Measurements from ENCODE around the gene FNDC1. TPM values are rescaled to one million over a fixed set of nuclear protein-coding genes. Genes with fewer than 3 reads are reported as not detected.

FNDC1 gene
- total and polyA plus RNA-seq, 4 donors = 0.06 to 8.6 (median 0.31) TPM

DNA sequence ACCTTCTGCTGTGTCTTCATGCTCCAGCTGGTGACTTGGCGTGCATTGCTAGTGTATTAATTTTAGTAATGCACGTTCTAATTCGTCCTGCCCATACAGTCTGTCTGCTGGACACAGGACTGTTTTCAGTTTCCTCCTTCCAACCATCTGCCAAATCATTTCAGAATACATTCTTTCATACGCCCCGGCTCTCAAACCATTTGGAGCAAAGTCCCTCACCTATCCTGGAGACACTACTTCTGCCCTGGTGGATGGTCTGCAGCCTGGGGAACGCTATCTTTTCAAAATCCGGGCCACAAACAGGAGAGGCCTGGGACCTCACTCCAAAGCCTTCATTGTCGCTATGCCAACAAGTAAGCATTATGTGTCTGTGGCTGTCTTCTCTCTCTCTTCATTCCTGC lies 60.5 kb downstream of the FNDC1 start:
- Histone ChIP-seq H3K9ac (ENCODE audit: insufficient read depth in 1 of 2, low read length in 2 of 2) (no peak overlapping the region), H3K27me3 (ENCODE audit: control insufficient read depth in 3 of 3, insufficient read depth in 3 of 3, low read length in 2 of 3) (peaks cover 8 to 35% (median 14%) of the 10 kb centered on the region in 3 donors), H3K9me3 (ENCODE audit: control insufficient read depth in 4 of 4, insufficient read depth in 3 of 4, low read length in 3 of 4) (no peaks in the 10 kb centered on the region), H3K36me3 (ENCODE audit: control insufficient read depth in 4 of 4, insufficient read depth in 4 of 4, low read length in 4 of 4) (no peaks in the 10 kb centered on the region), H3K4me1 (ENCODE audit: control insufficient read depth in 5 of 5, insufficient read depth in 5 of 5, low read length in 5 of 5) (peaks cover 0 to 8% (median 2%) of the 10 kb centered on the region in 5 donors), H3K27ac (ENCODE audit: low read depth in 1 of 2, low read length in 1 of 2) (no peak overlapping the region), H3K4me3 (no peak overlapping the region)
- ATAC-seq (ENCODE audit: insufficient read depth, low FRiP score) = no peak
- TF ChIP-seq, protein P1, sequence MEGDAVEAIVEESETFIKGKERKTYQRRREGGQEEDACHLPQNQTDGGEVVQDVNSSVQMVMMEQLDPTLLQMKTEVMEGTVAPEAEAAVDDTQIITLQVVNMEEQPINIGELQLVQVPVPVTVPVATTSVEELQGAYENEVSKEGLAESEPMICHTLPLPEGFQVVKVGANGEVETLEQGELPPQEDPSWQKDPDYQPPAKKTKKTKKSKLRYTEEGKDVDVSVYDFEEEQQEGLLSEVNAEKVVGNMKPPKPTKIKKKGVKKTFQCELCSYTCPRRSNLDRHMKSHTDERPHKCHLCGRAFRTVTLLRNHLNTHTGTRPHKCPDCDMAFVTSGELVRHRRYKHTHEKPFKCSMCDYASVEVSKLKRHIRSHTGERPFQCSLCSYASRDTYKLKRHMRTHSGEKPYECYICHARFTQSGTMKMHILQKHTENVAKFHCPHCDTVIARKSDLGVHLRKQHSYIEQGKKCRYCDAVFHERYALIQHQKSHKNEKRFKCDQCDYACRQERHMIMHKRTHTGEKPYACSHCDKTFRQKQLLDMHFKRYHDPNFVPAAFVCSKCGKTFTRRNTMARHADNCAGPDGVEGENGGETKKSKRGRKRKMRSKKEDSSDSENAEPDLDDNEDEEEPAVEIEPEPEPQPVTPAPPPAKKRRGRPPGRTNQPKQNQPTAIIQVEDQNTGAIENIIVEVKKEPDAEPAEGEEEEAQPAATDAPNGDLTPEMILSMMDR (IDR thresholded peaks at IDR 0.05; ENCODE audit: control extremely low read depth, extremely low read depth) = no peak
- DNase-seq = peak in 1 of 3 donors; percentile 22
- WGBS, 2 donors = 70 to 81% methylated on average over 8 of the region's 8 CpGs

DNA sequence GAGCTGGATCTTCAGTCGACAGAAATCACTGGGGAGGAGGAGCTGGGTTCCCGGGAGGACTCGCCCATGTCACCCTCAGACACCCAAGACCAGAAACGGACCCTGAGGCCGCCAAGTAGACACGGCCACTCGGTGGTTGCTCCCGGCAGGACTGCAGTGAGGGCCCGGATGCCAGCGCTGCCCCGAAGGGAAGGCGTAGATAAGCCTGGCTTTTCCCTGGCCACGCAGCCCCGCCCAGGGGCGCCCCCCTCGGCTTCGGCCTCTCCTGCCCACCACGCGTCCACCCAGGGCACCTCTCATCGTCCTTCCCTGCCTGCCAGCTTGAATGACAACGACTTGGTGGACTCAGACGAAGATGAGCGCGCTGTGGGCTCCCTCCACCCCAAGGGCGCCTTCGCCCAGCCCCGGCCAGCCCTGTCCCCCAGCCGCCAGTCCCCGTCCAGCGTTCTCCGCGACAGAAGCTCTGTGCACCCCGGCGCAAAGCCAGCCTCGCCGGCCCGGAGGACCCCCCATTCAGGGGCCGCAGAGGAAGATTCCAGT lies 63.0 kb downstream of the FNDC1 start:
- ATAC-seq (ENCODE audit: insufficient read depth, low FRiP score) (no peak), DNase-seq (no peak)
- no peak overlapping the region for H3K27ac ChIP-seq (ENCODE audit: low read depth in 1 of 2, low read length in 1 of 2)
- peaks cover 0 to 2% (median 0%) of the 10 kb centered on the region in 4 donors for H3K9me3 ChIP-seq (ENCODE audit: control insufficient read depth in 4 of 4, insufficient read depth in 3 of 4, low read length in 3 of 4)
- peaks cover 12 to 54% (median 25%) of the 10 kb centered on the region in 3 donors for H3K27me3 ChIP-seq (ENCODE audit: control insufficient read depth in 3 of 3, insufficient read depth in 3 of 3, low read length in 2 of 3)
- no peak overlapping the region for H3K9ac ChIP-seq (ENCODE audit: insufficient read depth in 1 of 2, low read length in 2 of 2)
- TF ChIP-seq, protein P1 (IDR thresholded peaks at IDR 0.05; ENCODE audit: control extremely low read depth, extremely low read depth) = no peak
- WGBS, 2 donors = 94 to 95% methylated on average over 35 to 38 of the region's 38 CpGs
- H3K4me3 ChIP-seq = no peak overlapping the region
- no peaks in the 10 kb centered on the region for H3K36me3 ChIP-seq (ENCODE audit: control insufficient read depth in 4 of 4, insufficient read depth in 4 of 4, low read length in 4 of 4)
- H3K4me1 ChIP-seq (ENCODE audit: control insufficient read depth in 5 of 5, insufficient read depth in 5 of 5, low read length in 5 of 5) = peaks cover 0 to 8% (median 2%) of the 10 kb centered on the region in 5 donors

DNA sequence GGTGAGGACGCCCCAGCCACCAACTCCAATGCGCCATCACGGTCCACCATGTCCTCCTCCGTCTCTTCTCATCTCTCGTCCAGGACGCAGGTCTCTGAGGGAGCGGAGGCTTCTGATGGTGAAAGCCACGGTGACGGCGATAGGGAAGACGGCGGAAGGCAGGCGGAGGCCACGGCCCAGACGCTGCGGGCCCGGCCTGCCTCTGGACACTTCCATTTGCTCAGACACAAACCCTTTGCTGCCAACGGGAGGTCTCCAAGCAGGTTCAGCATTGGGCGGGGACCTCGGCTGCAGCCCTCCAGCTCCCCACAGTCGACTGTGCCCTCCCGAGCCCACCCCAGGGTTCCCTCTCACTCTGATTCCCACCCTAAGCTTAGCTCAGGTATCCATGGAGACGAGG lies 63.6 kb downstream of the FNDC1 start:
- peaks cover 12 to 56% (median 25%) of the 10 kb centered on the region in 3 donors for H3K27me3 ChIP-seq (ENCODE audit: control insufficient read depth in 3 of 3, insufficient read depth in 3 of 3, low read length in 2 of 3)
- WGBS, 2 donors = 92% methylated on average over 23 of the region's 23 CpGs
- TF ChIP-seq, protein P1 (IDR thresholded peaks at IDR 0.05; ENCODE audit: control extremely low read depth, extremely low read depth) = no peak
- peaks cover 0 to 2% (median 0%) of the 10 kb centered on the region in 4 donors for H3K9me3 ChIP-seq (ENCODE audit: control insufficient read depth in 4 of 4, insufficient read depth in 3 of 4, low read length in 3 of 4)
- no peak overlapping the region for H3K27ac ChIP-seq (ENCODE audit: low read depth in 1 of 2, low read length in 1 of 2)
- no peak for ATAC-seq (ENCODE audit: insufficient read depth, low FRiP score)
- H3K4me3 ChIP-seq = no peak overlapping the region
- DNase-seq = no peak
- no peak overlapping the region for H3K9ac ChIP-seq (ENCODE audit: insufficient read depth in 1 of 2, low read length in 2 of 2)
- H3K4me1 ChIP-seq (ENCODE audit: control insufficient read depth in 5 of 5, insufficient read depth in 5 of 5, low read length in 5 of 5) = peaks cover 0 to 8% (median 2%) of the 10 kb centered on the region in 5 donors
- no peaks in the 10 kb centered on the region for H3K36me3 ChIP-seq (ENCODE audit: control insufficient read depth in 4 of 4, insufficient read depth in 4 of 4, low read length in 4 of 4)

Data from lung (tissue), 12 donors.